GM12878 (cell line): Measurements from ENCODE around the gene CELF2. TPM values are rescaled to one million over a fixed set of nuclear protein-coding genes. Genes with fewer than 3 reads are reported as not detected.

Experiments
- ATAC-seq: fragments of 200-7000 bp; cut with Tn5 transposase; 3 replicates; pipeline ENCODE4 v1.9.1; 2020; ENCODE audit warnings: mild to moderate bottlenecking, moderate library complexity
- BruUV-seq: library from RNA; stranded (reverse); fragments of 400-500 nt; replicated peaks from 2 replicates; lab custom pipeline; 2021; lab: Mats Ljungman, UMichigan
- CTCF ChIA-PET: fragments of 300-600 bp; sonication (Branson Sonifier 250); formaldehyde crosslinking; extraction: SDS; loops from one replicate; lab custom pipeline; 2021; ENCODE audit warnings: inconsistent platforms; lab: Yijun Ruan, JAX
- POLR2A ChIA-PET: fragments of 350-600 bp; formaldehyde crosslinking; extraction: SDS; loops from one replicate; lab custom pipeline; 2021; ENCODE audit warnings: inconsistent platforms; lab: Charles Lee
- RAD21 ChIA-PET: fragments of 300-600 bp; sonication (Branson Sonifier 250); formaldehyde crosslinking; loops from one replicate; lab custom pipeline; 2023; ENCODE audit warnings: antibody characterized with exemption; ENCODE audit not compliant: unreplicated experiment; lab: Charles Lee
- SMC1A ChIA-PET: fragments of 300-600 bp; sonication (Branson Sonifier 250); formaldehyde crosslinking; loops from one replicate; lab custom pipeline; 2023; ENCODE audit not compliant: unreplicated experiment, uncharacterized antibody; lab: Charles Lee
- DNase-seq: peaks from one replicate; pipeline ENCODE4 v3.0.0-alpha.2; 2011; ENCODE audit warnings: low read depth, low spot score
- FAIRE-seq: peaks from 3 replicates; lab custom pipeline; 2011; peaks lifted over from hg19 to GRCh38; lab: Jason Lieb, UNC
- H2AFZ ChIP-seq: 2 replicates; pipeline ENCODE4 v1.6.0; 2011; ENCODE audit warnings: low read depth, low read length, control low read depth; ENCODE audit not compliant: control insufficient read depth
- H3K27ac ChIP-seq: 2 replicates; pipeline ENCODE4 v1.5.1; 2011; ENCODE audit warnings: control low read depth; ENCODE audit not compliant: control insufficient read depth, insufficient read depth
- H3K27me3 ChIP-seq, 2 experiments: replicated peaks in 1 of 2; 2 replicates each; pipeline versions ENCODE4 v1.6.0 to v1.6.1; 2011; ENCODE audit warnings: low read length in 1 of 2; ENCODE audit not compliant: control insufficient read depth in 2 of 2, insufficient read depth in 2 of 2
- H3K36me3 ChIP-seq, 2 experiments: 2 replicates each; pipeline ENCODE4 v1.5.1; 2011; ENCODE audit warnings: low read length in 1 of 2; ENCODE audit not compliant: control insufficient read depth in 2 of 2, insufficient read depth in 2 of 2
- H3K4me1 ChIP-seq: 2 replicates; pipeline ENCODE4 v1.6.1; 2011; ENCODE audit warnings: mild to moderate bottlenecking, low read length, moderate library complexity, mixed read lengths; ENCODE audit not compliant: control insufficient read depth, insufficient read depth
- H3K4me2 ChIP-seq: 2 replicates; pipeline ENCODE4 v1.6.0; 2011; ENCODE audit warnings: control low read depth; ENCODE audit not compliant: control insufficient read depth, insufficient read depth
- H3K4me3 ChIP-seq: fragments of 200-600 bp; sonication (generic); 2 replicates; pipeline ENCODE4 v1.5.1; 2016
- H3K79me2 ChIP-seq: 2 replicates; pipeline ENCODE4 v1.6.0; 2011; ENCODE audit warnings: low read length; ENCODE audit not compliant: control insufficient read depth, insufficient read depth
- H3K9ac ChIP-seq: 2 replicates; pipeline ENCODE4 v1.8.0; 2011; ENCODE audit warnings: low read length, control low read depth, mixed read lengths; ENCODE audit not compliant: control insufficient read depth, insufficient read depth
- H3K9me3 ChIP-seq: replicated peaks from 3 replicates; pipeline ENCODE4 v1.5.1; 2011; ENCODE audit warnings: mild to moderate bottlenecking, low read length; ENCODE audit not compliant: control insufficient read depth, insufficient read depth
- H4K20me1 ChIP-seq: 2 replicates; pipeline ENCODE4 v1.6.0; 2011; ENCODE audit not compliant: control insufficient read depth, insufficient read depth
- BACH1 ChIP-seq: fragments of 450-650 bp; IDR thresholded peaks from 2 replicates; pipeline ENCODE4 v1.6.1; 2017; ENCODE audit warnings: mild to moderate bottlenecking, borderline replicate concordance
- BCLAF1 ChIP-seq: fragments of 450-650 bp; IDR thresholded peaks from 2 replicates; pipeline ENCODE4 v1.6.1; 2017; ENCODE audit warnings: antibody characterized with exemption, mild to moderate bottlenecking, moderate library complexity
- BMI1 ChIP-seq: fragments of 450-650 bp; IDR thresholded peaks from 2 replicates; pipeline ENCODE4 v1.6.1; 2016; ENCODE audit warnings: mild to moderate bottlenecking, moderate library complexity, borderline replicate concordance
- CREM ChIP-seq: IDR thresholded peaks from 2 replicates; pipeline ENCODE4 v1.6.1; 2014; ENCODE audit warnings: antibody characterized with exemption, low read depth
- EP300 ChIP-seq, 2 experiments: fragments of 150-350 bp in 1 of 2; IDR thresholded peaks; 2 replicates each; pipeline ENCODE4 v1.6.1; 2011 to 2012; ENCODE audit warnings: low read depth in 2 of 2, low read length in 2 of 2, borderline replicate concordance in 1 of 2, improper control_type of control experiment in 1 of 2, inconsistent platforms in 1 of 2; ENCODE audit not compliant: control insufficient read depth in 1 of 2
- FOXM1 ChIP-seq: IDR thresholded peaks from 2 replicates; pipeline ENCODE4 v1.6.1; 2012; ENCODE audit warnings: low read depth, mild to moderate bottlenecking, inconsistent platforms, low read length, moderate library complexity
- IKZF1 ChIP-seq: fragments of 450-650 bp; conservative IDR thresholded peaks from 2 replicates; pipeline ENCODE4 v1.6.1; 2017; ENCODE audit warnings: antibody characterized with exemption, mild to moderate bottlenecking
- KDM1A ChIP-seq: fragments of 200-600 bp; sonication (generic); IDR thresholded peaks from 2 replicates; pipeline ENCODE4 v1.6.1; 2016; ENCODE audit warnings: borderline replicate concordance
- MYC ChIP-seq: IDR thresholded peaks from 2 replicates; pipeline ENCODE4 v1.6.1; 2011; ENCODE audit warnings: mild to moderate bottlenecking, low read length, moderate library complexity, inconsistent platforms; ENCODE audit not compliant: insufficient read depth, insufficient replicate concordance, insufficient read length, severe bottlenecking
- NFIC ChIP-seq: IDR thresholded peaks from 2 replicates; pipeline ENCODE4 v1.6.1; 2012; ENCODE audit warnings: low read depth, mild to moderate bottlenecking, inconsistent platforms, low read length, moderate library complexity
- SMC3 ChIP-seq: IDR thresholded peaks from 2 replicates; pipeline ENCODE4 v1.6.1; 2011; ENCODE audit warnings: low read length, improper control_type of control experiment, borderline replicate concordance
- WGBS: methylation state at CpG from one replicate; pipeline ENCODE4 v1.1.6; 2016; ENCODE audit warnings: low lambda C conversion rate; ENCODE audit not compliant: insufficient replicate concordance, insufficient coverage; ENCODE audit errors: missing lambda C conversion rate; 5-methylcytosine and 5-hydroxymethylcytosine counted together
- in situ Hi-C: fragments of 300-500 bp; cut with MboI; formaldehyde crosslinking; loops from 9 replicates; pipeline ENCODE4 v1.14.3; 2018; ENCODE audit warnings: mixed read lengths
- intact Hi-C: fragments of 100-400 bp; cut with micrococcal nuclease; formaldehyde crosslinking; loops from one replicate; pipeline ENCODE4 v1.14.2; 2022; ENCODE audit not compliant: unreplicated experiment
- polyA plus RNA-seq, 11 experiments: library from polyadenylated mRNA; depleted of rRNA in 4 of 11; unstranded in 6 of 11; stranded (reverse) in 5 of 11; fragments of >200 nt; fragmentation: Nextera tagmentation in 4 of 11; fragmentation: Illumina TruSeq in 1 of 11; extraction: Ambion mirVana in 4 of 11; extraction: Trizol in 1 of 11; gene quantifications; 1 replicate in 1 of 11; 2 replicates in 10 of 11; pipeline versions ENCODE4 v1.2.1 to v1.2.3, GENCODE V29; 2011 to 2016; ENCODE audit warnings: inconsistent platforms in 2 of 11, missing spikeins in 2 of 11, low read depth in 1 of 11
- total RNA-seq, 4 experiments: library from RNA; depleted of rRNA in 3 of 4; stranded (reverse); fragments of >200 nt in 3 of 4; fragmentation: Illumina TruSeq in 1 of 4; extraction: Trizol in 1 of 4; gene quantifications; 2 replicates each; pipeline versions ENCODE4 v1.2.1 to v1.2.3, GENCODE V29; 2013 to 2021

The CELF2 gene
- total and polyA plus RNA-seq, 10 of the 15 experiments (the other 5 are each of a cell fraction or from before 2014, with no cell fraction given), result 20.8 to 129 (median 86.3) TPM

- ChIA-PET SMC1A (no interaction called here), CTCF (no interaction called here), POLR2A (no interaction called here), RAD21 (no interaction called here)
- H3K36me3 ChIP-seq, result no peaks in the 10 kb centered on the region
- no peak overlapping the region for H3K4me2 ChIP-seq
- FAIRE-seq (no peak), DNase-seq (no peak), ATAC-seq (no peak)
- no peaks in the 10 kb centered on the region for H3K4me1 ChIP-seq
- intact Hi-C loops, result no loop called here
- H3K9ac ChIP-seq, result no peak overlapping the region
- no peaks in the 10 kb centered on the region for H3K9me3 ChIP-seq
- no peak overlapping the region for H3K4me3 ChIP-seq
- H3K27ac ChIP-seq, result no peak overlapping the region
- in situ Hi-C loops, result no loop called here
- no peaks in the 10 kb centered on the region for H4K20me1 ChIP-seq
- TF ChIP-seq MYC (no peak), CREM (no peak), EP300 (IDR thresholded peaks at IDR 0.05; ENCODE audit: borderline replicate concordance in 1 of 2, control insufficient read depth in 1 of 2, low read depth in 2 of 2, low read length in 2 of 2) (no peak), BMI1 (no peak), SMC3 (no peak), BACH1 (no peak), BCLAF1 (no peak), FOXM1 (no peak), NFIC (no peak), IKZF1 (no peak), KDM1A (no peak)
- no peaks in the 10 kb centered on the region for H3K27me3 ChIP-seq
- no TSS peak for BruUV-seq
- no peaks in the 10 kb centered on the region for H3K79me2 ChIP-seq
- WGBS, result 16% methylated on average over 4 of the region's 4 CpGs
- no peak overlapping the region for H2AFZ ChIP-seq
Measured at GRCh38 chr10:11003679-11004078, 14.0 kb upstream of the CELF2 start.
